NCI-H526 (cell line): ENCODE measurements around the gene ADNP2.

Source experiments
- DNase-seq, 2 experiments: peaks; one replicate each; lab custom pipeline; 2025; lab: John Stamatoyannopoulos, UW

The ADNP2 gene

DNA sequence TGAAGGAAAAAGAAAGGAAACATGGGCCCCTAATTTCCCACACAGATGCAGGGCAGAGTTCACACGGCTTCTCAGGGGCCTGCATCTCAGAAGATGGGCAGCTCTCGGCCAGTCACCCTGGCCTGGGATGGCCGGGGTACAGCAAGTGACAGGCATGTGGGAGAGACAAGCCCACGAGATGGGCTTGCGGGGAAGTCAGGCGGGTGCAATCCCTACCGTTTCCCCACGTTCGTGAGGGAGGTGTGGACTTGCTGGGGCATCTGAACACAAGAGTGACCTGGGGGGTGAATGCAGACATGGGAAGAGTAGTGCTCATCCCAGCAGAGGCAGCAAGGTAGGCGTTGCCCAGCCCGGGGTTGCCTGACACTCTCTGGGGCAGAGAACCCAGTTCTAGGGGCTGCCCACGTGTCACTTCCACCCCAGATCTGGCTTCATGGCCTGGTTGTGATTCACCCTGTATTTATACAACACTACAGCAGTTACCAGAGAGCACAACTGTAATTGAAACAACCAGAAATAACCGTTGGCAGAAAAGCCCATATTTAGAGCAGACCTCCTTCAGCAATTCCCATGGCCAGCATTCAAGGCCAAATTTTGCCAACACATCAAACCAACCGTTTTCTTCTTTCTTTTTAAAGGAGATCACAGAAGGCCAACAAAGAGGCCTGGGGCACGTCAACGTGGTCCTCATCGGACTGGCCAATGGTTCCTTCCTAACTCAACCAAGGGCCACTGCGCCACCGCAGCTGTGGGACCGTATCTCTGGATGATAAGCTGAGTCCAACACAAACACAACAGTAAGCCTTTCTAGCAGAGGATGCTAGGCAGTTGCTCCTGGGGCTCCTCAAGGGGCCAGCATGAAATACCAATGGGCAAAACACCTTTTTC is 79.8 kb downstream of the ADNP2 start:
- no peak for DNase-seq

GRCh38 chr18:80189531-80189865 is 80.4 kb downstream of the ADNP2 start:
- no peak for DNase-seq
